ENCODE measurements around the gene FEM1A. TPM values are rescaled to one million over a fixed set of nuclear protein-coding genes. Genes with fewer than 3 reads are reported as not detected.

The FEM1A gene
- total and polyA plus RNA-seq, 4 donors: 0.25 to 15.1 (median 7.4) TPM

GRCh38 chr19:4754248-4754647, 37.3 kb upstream of the FEM1A start (continued):
- no peak for TF ChIP-seq EGR1 (IDR thresholded peaks at IDR 0.05; ENCODE audit: low read depth in 2 of 2)
- no peak for TF ChIP-seq NR2F2 (IDR thresholded peaks at IDR 0.05)

GRCh38 chr19:4755459-4755858, 36.1 kb upstream of the FEM1A start:
- Histone ChIP-seq H3K27ac (ENCODE audit: low read depth in 1 of 2, low read length in 2 of 2) (no peak overlapping the region), H3K4me3 (ENCODE audit: low read depth in 1 of 3, low read length in 3 of 3) (no peak overlapping the region), H3K4me1 (ENCODE audit: control insufficient read depth in 4 of 4, insufficient read depth in 4 of 4, low read length in 3 of 4) (peaks cover 4 to 11% (median 6%) of the 10 kb centered on the region in 4 donors), H3K9me3 (ENCODE audit: control insufficient read depth in 4 of 4, low read length in 3 of 4) (no peaks in the 10 kb centered on the region), H3K27me3 (ENCODE audit: control insufficient read depth in 4 of 4, insufficient read depth in 4 of 4, low read length in 3 of 4) (no peaks in the 10 kb centered on the region), H3K36me3 (ENCODE audit: control insufficient read depth in 4 of 4, insufficient read depth in 3 of 4, low read depth in 1 of 4, low read length in 3 of 4) (no peaks in the 10 kb centered on the region), H3K9ac (ENCODE audit: low read depth in 1 of 2, low read length in 2 of 2) (no peak overlapping the region)
- TF ChIP-seq NR2F2 (IDR thresholded peaks at IDR 0.05) (no peak), REST (IDR thresholded peaks at IDR 0.05) (no peak), ZBTB33 (IDR thresholded peaks at IDR 0.05) (no peak), HNF4G (IDR thresholded peaks at IDR 0.05) (no peak), RAD21 (IDR thresholded peaks at IDR 0.05) (no peak)
- no peak for DNase-seq (ENCODE audit: low spot score)
- 86% methylated on average over 7 of the region's 7 CpGs for WGBS

- TF ChIP-seq HNF4G (IDR thresholded peaks at IDR 0.05) (no peak), TAF1 (conservative IDR thresholded peaks at IDR 0.05) (no peak), EGR1 (IDR thresholded peaks at IDR 0.05; ENCODE audit: low read depth in 2 of 2) (no peak), NR2F2 (IDR thresholded peaks at IDR 0.05) (no peak), CTCF (IDR thresholded peaks at IDR 0.05; ENCODE audit: low read depth, low read length, missing input control) (no peak), FOXA2 (IDR thresholded peaks at IDR 0.05) (no peak), ATF3 (IDR thresholded peaks at IDR 0.05) (no peak), RAD21 (IDR thresholded peaks at IDR 0.05) (no peak), FOXA1 (IDR thresholded peaks at IDR 0.05) (no peak), YY1 (IDR thresholded peaks at IDR 0.05) (no peak), GABPA (IDR thresholded peaks at IDR 0.05 in 1 of 2, conservative IDR thresholded peaks at IDR 0.05 in 1 of 2) (no peak), REST (IDR thresholded peaks at IDR 0.05) (no peak), HNF4A (conservative IDR thresholded peaks at IDR 0.05) (no peak), MAX (IDR thresholded peaks at IDR 0.05) (no peak), ZBTB33 (IDR thresholded peaks at IDR 0.05) (no peak)
These were observed 33.5 kb upstream of the FEM1A start for GRCh38 chr19:4758082-4758481.

More at GRCh38 chr19:4758082-4758481, 33.5 kb upstream of the FEM1A start:
- H3K27me3 ChIP-seq (ENCODE audit: control insufficient read depth in 4 of 4, insufficient read depth in 4 of 4, low read length in 3 of 4): no peaks in the 10 kb centered on the region
- H3K36me3 ChIP-seq (ENCODE audit: control insufficient read depth in 4 of 4, insufficient read depth in 3 of 4, low read depth in 1 of 4, low read length in 3 of 4): no peaks in the 10 kb centered on the region
- no peak overlapping the region for H3K9ac ChIP-seq (ENCODE audit: low read depth in 1 of 2, low read length in 2 of 2)
- WGBS: 79% methylated on average over 4 of the region's 4 CpGs
- no peak overlapping the region for H3K4me3 ChIP-seq (ENCODE audit: low read depth in 1 of 3, low read length in 3 of 3)
- no peak overlapping the region for H3K27ac ChIP-seq (ENCODE audit: low read depth in 1 of 2, low read length in 2 of 2)
- no peaks in the 10 kb centered on the region for H3K9me3 ChIP-seq (ENCODE audit: control insufficient read depth in 4 of 4, low read length in 3 of 4)
- H3K4me1 ChIP-seq (ENCODE audit: control insufficient read depth in 4 of 4, insufficient read depth in 4 of 4, low read length in 3 of 4): peaks cover 4 to 11% (median 6%) of the 10 kb centered on the region in 4 donors
- no peak for DNase-seq (ENCODE audit: low spot score)
